PC-3 (cell line): ENCODE results near the gene LAT.

Experiments
- EZH2phosphoT487 ChIP-seq: fragments of 300-600 bp; sonication (generic); IDR thresholded peaks from 2 replicates; pipeline ENCODE4 v1.6.1; 2018; ENCODE audit warnings: mild to moderate bottlenecking, antibody characterized with exemption, low read length, borderline replicate concordance
- TF ChIP-seq, protein P1 (sequence below): fragments of 300-600 bp; sonication (generic); conservative IDR thresholded peaks from 2 replicates; pipeline ENCODE4 v1.5.1; 2017; ENCODE audit warnings: antibody characterized with exemption, low read depth, mild to moderate bottlenecking, low read length

DNA sequence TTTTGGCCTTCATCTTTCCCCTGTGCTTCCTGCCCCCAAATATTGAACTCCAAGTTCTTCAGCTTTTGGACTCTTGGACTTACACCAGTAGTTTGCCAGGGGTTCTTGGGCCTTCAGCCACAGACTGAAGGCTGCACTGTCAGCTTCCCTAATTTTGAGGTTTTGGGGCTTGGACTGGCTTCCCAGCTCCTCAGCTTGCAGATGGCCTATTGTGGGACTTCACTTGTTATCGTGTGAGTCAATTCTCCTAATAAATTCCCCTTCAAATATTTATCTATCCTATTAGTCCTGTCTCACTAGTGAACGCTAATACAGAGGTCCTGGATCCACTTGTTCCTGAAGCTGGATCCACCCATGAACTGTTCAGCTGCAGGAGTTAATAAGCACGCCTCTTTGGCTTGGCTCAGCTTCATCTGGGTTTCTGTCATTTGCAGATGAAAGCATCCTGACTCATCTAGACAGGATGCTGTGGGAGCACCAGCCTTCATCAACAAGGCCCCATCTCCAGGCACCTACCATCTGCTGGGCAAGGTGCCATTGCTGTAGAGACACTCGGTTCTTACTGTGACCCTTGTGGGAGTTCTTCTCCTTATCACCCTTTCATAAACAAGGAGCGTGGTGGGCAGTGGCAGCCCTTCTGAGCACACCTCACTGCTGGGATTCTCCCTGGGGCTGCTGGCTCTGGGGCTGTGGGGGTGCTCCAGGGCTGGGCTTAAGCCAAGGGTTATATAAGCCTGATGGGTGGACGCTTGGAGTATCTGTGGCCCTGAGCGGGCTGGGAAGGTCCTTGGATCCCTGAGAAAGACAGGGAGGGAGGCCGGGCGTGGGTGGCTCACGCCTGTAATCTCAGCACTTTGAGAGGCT is 23.1 kb downstream of the LAT start:
- TF ChIP-seq, protein P1, sequence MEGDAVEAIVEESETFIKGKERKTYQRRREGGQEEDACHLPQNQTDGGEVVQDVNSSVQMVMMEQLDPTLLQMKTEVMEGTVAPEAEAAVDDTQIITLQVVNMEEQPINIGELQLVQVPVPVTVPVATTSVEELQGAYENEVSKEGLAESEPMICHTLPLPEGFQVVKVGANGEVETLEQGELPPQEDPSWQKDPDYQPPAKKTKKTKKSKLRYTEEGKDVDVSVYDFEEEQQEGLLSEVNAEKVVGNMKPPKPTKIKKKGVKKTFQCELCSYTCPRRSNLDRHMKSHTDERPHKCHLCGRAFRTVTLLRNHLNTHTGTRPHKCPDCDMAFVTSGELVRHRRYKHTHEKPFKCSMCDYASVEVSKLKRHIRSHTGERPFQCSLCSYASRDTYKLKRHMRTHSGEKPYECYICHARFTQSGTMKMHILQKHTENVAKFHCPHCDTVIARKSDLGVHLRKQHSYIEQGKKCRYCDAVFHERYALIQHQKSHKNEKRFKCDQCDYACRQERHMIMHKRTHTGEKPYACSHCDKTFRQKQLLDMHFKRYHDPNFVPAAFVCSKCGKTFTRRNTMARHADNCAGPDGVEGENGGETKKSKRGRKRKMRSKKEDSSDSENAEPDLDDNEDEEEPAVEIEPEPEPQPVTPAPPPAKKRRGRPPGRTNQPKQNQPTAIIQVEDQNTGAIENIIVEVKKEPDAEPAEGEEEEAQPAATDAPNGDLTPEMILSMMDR: no peak
- no peak for TF ChIP-seq EZH2phosphoT487
